Left lung (tissue), 10 donors: ENCODE data around the gene BATF. TPM values are rescaled to one million over a fixed set of nuclear protein-coding genes. Genes with fewer than 3 reads are reported as not detected.
A peak's percentile ranks its signal among the peaks of the same experiment; 100 is the strongest.

Experiments
- ATAC-seq: fragments of 200-7000 bp; cut with Tn5 transposase; one replicate; pipeline ENCODE4 v1.9.1; 2020; ENCODE audit warnings: moderate library complexity
- DNase-seq, 4 donors: peaks; one replicate each; pipeline ENCODE4 v3.0.0-alpha.2; 2013 to 2020
- H3K27ac ChIP-seq, 2 donors: fragments of 200-600 bp; sonication (generic) in 1 of 2; one replicate each; pipeline versions ENCODE4 v1.5.0 to v1.8.0; 2020 to 2021
- H3K27me3 ChIP-seq, 2 donors: fragments of 200-600 bp; sonication (generic) in 1 of 2; one replicate each; pipeline versions ENCODE4 v1.5.0 to v1.8.0; 2020 to 2021
- H3K36me3 ChIP-seq, 2 donors: fragments of 200-600 bp; sonication (generic) in 1 of 2; one replicate each; pipeline versions ENCODE4 v1.5.0 to v1.8.0; 2020 to 2021
- H3K4me1 ChIP-seq, 2 donors: fragments of 200-600 bp; one replicate each; pipeline ENCODE4 v1.8.0; 2021
- H3K4me3 ChIP-seq, 2 donors: fragments of 200-600 bp; sonication (generic) in 1 of 2; one replicate each; pipeline versions ENCODE4 v1.5.0 to v1.8.0; 2020 to 2021; ENCODE audit warnings: mild to moderate bottlenecking in 1 of 2
- H3K9me3 ChIP-seq, 2 donors: fragments of 200-600 bp; sonication (generic) in 1 of 2; one replicate each; pipeline versions ENCODE4 v1.5.0 to v1.8.0; 2020 to 2021
- CTCF ChIP-seq, 2 donors: fragments of 200-600 bp; sonication (generic) in 1 of 2; IDR thresholded peaks; one replicate each; pipeline versions ENCODE4 v1.5.0 to v1.8.0; 2021; ENCODE audit warnings: antibody characterized with exemption in 2 of 2
- intact Hi-C, 2 donors: fragments of 100-400 bp; cut with DNase I; formaldehyde crosslinking; loops; one replicate each; pipeline versions ENCODE4 v1.11.2 to v1.14.2; 2022
- polyA plus RNA-seq, 6 donors: library from polyadenylated mRNA; unstranded; fragments of 120-200 nt; gene quantifications; one replicate each; pipeline ENCODE4 v1.2.1, GENCODE V29; 2013; ENCODE audit not compliant: insufficient read length in 6 of 6
- total RNA-seq, 2 donors: library from RNA; stranded (reverse); fragmentation: NEBNext Ultra II Directional; extraction: Animal tissue kit (Norgen Biotek cat#: 25700); gene quantifications; one replicate each; pipeline ENCODE4 v1.2.1, GENCODE V29; 2021
- donor health status: DM: no; HTN: yes; CAD: no.
- donor health status: DM: no; HTN: no; CAD: no.

Gene BATF
- total and polyA plus RNA-seq, 8 donors = 0.46 to 19.6 (median 1.2) TPM

GRCh38 chr14:75570797-75571196 lies 48.5 kb downstream of the BATF start:
- Histone ChIP-seq H3K9me3 (no peaks in the 10 kb centered on the region), H3K27ac (no peak overlapping the region), H3K4me3 (no peak overlapping the region), H3K36me3 (no peaks in the 10 kb centered on the region), H3K27me3 (no peaks in the 10 kb centered on the region), H3K4me1 (no peaks in the 10 kb centered on the region)
- no peak for DNase-seq
- intact Hi-C loops = no loop called here
- no peak for ATAC-seq
- no peak for TF ChIP-seq CTCF (IDR thresholded peaks at IDR 0.05)

DNA sequence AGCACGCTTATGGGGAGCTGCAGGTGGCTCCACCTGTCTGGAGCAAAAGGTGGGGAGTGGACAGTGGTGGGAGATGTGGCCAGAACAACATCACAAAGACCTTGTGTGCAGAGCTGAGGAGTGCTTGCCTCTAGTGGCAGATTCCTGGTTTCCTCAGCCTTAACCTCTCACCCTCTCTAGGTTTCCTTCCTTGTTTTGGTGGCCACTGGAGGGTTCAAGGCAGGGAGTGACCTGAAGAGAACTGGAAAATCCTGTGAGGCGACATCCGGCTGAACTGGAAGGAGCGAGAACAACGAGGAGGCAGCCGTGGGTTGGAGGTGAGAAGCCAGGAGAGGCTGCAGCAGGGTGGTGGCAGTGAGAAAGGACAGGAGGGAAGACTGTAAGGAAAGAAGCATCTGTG lies 49.8 kb downstream of the BATF start:
- Histone ChIP-seq H3K4me3 (no peak overlapping the region), H3K27me3 (no peaks in the 10 kb centered on the region), H3K9me3 (no peaks in the 10 kb centered on the region), H3K4me1 (no peaks in the 10 kb centered on the region), H3K36me3 (no peaks in the 10 kb centered on the region), H3K27ac (no peak overlapping the region)
- ATAC-seq (peak; percentile 30), DNase-seq (no peak)
- no peak for TF ChIP-seq CTCF (IDR thresholded peaks at IDR 0.05)
- intact Hi-C loops = no loop called here

- no peaks in the 10 kb centered on the region for H3K27me3 ChIP-seq
- H3K9me3 ChIP-seq = no peaks in the 10 kb centered on the region
- no peak for TF ChIP-seq CTCF (IDR thresholded peaks at IDR 0.05)
- DNase-seq (no peak), ATAC-seq (no peak)
- intact Hi-C loops = loop anchor here in 1 of 2 donors (2.0 kb wide), 1 partner anchor 78 kb away; no protein-coding TSS in a partner anchor
- no peaks in the 10 kb centered on the region for H3K36me3 ChIP-seq
- H3K27ac ChIP-seq = no peak overlapping the region
- H3K4me3 ChIP-seq = no peak overlapping the region
- H3K4me1 ChIP-seq = peaks cover 4 to 27% of the 10 kb centered on the region in 2 donors
These were observed 54.8 kb downstream of the BATF start for GRCh38 chr14:75577090-75577489.

DNA sequence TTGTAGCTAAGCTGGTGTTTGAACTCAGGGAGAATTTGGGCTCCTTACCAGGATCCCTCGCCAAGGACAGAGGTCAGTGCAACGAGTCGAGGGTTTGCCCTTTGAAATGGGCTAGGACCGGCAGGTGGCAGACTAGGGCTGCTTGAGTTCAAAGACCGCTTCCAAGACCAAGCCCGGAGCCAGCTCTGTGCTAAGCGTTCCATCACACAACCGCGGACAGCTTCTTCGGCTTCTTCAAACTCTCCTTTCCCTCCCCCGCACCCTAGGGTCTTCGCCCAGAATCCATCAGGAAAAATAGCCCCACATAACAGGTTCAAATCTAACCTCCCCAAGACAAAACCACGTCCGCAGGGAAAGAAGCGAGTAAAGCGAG lies 55.4 kb downstream of the BATF start:
- Histone ChIP-seq H3K4me1 (peaks cover 4 to 27% of the 10 kb centered on the region in 2 donors), H3K27ac (peak overlapping the region; percentile 79 to 88)
- intact Hi-C loops = loop anchor here in 1 of 2 donors (2.0 kb wide), 1 partner anchor 77 kb away; no protein-coding TSS in a partner anchor

More for the DNA sequence above, 55.4 kb downstream of the BATF start:
- DNase-seq = peak; percentile 67 to 92 (median 86)
- peak; percentile 54 to 78 for TF ChIP-seq CTCF (IDR thresholded peaks at IDR 0.05)
- Histone ChIP-seq H3K9me3 (no peaks in the 10 kb centered on the region), H3K4me3 (peak overlapping the region; percentile 49 to 72), H3K36me3 (no peaks in the 10 kb centered on the region), H3K27me3 (no peaks in the 10 kb centered on the region)
- peak; percentile 89 for ATAC-seq
